Measurements from ENCODE around the gene LDB2. TPM values are rescaled to one million over a fixed set of nuclear protein-coding genes. Genes with fewer than 3 reads are reported as not detected.

LDB2 gene
- total and polyA plus RNA-seq, 2 of the 8 experiments (the other 6 are each of a cell fraction or from before 2014, with no cell fraction given) = 57.0 to 140 TPM

- ChIA-PET POLR2A (ENCODE audit: partially characterized antibody) (interaction anchor here (0.7 kb wide), 1 partner anchor 576 kb away, joined by 3 read pairs; no protein-coding TSS in a partner anchor), CTCF (ENCODE audit: partially characterized antibody) (no interaction called here)
- Histone ChIP-seq H4K5ac (ENCODE audit: insufficient read length, low read depth, low read length) (no peak overlapping the region), H3K9ac (replicated peaks in 1 of 4; ENCODE audit: extremely low read depth in 1 of 4, low read depth in 3 of 4, low read length in 3 of 4) (no peak overlapping the region), H2BK12ac (ENCODE audit: low read depth, low read length) (no peak overlapping the region), H3K9me3 (ENCODE audit: insufficient read depth in 2 of 2, low read depth in 1 of 2, low read length in 1 of 2) (no peaks in the 10 kb centered on the region), H3K4me2 (ENCODE audit: insufficient read depth in 1 of 2, low read depth in 2 of 2, low read length in 2 of 2) (no peak overlapping the region; a peak in 1 of 4 replicates), H3K36me3 (ENCODE audit: control insufficient read depth in 2 of 4, insufficient read depth in 4 of 4, low read length in 3 of 4) (no peaks in the 10 kb centered on the region), H3K4ac (replicated peaks; ENCODE audit: insufficient read length, low read depth, low read length) (no peak overlapping the region), H3K4me1 (replicated peaks in 1 of 4; ENCODE audit: control insufficient read depth in 3 of 4, insufficient read depth in 4 of 4, low read length in 3 of 4) (peaks cover 0 to 17% (median 15%) of the 10 kb centered on the region in 4 experiments; a peak in 6 of 7 replicates), H4K8ac (ENCODE audit: extremely low read depth, insufficient read depth, low read length) (no peak overlapping the region), H3K27me3 (replicated peaks in 1 of 4; ENCODE audit: control insufficient read depth in 3 of 4, extremely low read depth in 1 of 4, insufficient read depth in 3 of 4, low read length in 3 of 4) (no peaks in the 10 kb centered on the region; a peak in 1 of 7 replicates), H4K20me1 (replicated peaks in 1 of 2; ENCODE audit: control insufficient read depth in 1 of 2, insufficient read depth in 2 of 2, low read length in 2 of 2) (no peaks in the 10 kb centered on the region), H3K23ac (ENCODE audit: insufficient read length) (no peak overlapping the region), H2BK20ac (ENCODE audit: low read length) (no peak overlapping the region), H3K27ac (ENCODE audit: low read depth, low read length) (no peak overlapping the region), H3K79me2 (ENCODE audit: control insufficient read depth in 1 of 2, insufficient read depth in 2 of 2, low read length in 2 of 2) (peaks cover 4 to 71% of the 10 kb centered on the region in 2 experiments; a peak in 2 of 4 replicates), H3K56ac (replicated peaks; ENCODE audit: insufficient read length, low read depth, low read length) (no peak overlapping the region), H3K79me1 (ENCODE audit: low read depth, low read length) (peaks cover 7% of the 10 kb centered on the region; the same call in 1 of the 2 replicates), H3K14ac (ENCODE audit: insufficient read length) (no peak overlapping the region), H2BK15ac (ENCODE audit: low read length) (no peak overlapping the region), H4K91ac (replicated peaks; ENCODE audit: insufficient read length, low read length) (no peak overlapping the region), H3K18ac (ENCODE audit: extremely low read depth, low read length) (no peak overlapping the region), H3K4me3 (ENCODE audit: extremely low read depth in 1 of 4, insufficient read depth in 2 of 4, low read depth in 3 of 4, low read length in 4 of 4) (no peak overlapping the region), H2AK5ac (ENCODE audit: low read depth, low read length) (no peak overlapping the region), H3K23me2 (ENCODE audit: low read depth, low read length) (no peaks in the 10 kb centered on the region), H2BK120ac (replicated peaks; ENCODE audit: low read depth, low read length) (no peak overlapping the region), H2BK5ac (ENCODE audit: low read depth, low read length) (no peak overlapping the region), H2AFZ (ENCODE audit: low read length) (no peak overlapping the region)
- FAIRE-seq (no peak), DNase-seq (ENCODE audit: low read depth in 1 of 2, low spot score in 2 of 2) (no peak)
- WGBS, 2 experiments (ENCODE audit: extremely low coverage in 1 of 2, insufficient coverage in 1 of 2, insufficient read length in 1 of 2, insufficient replicate concordance in 2 of 2, low coverage in 1 of 2, low lambda C conversion rate in 2 of 2, missing lambda C conversion rate in 1 of 2) = 58% methylated on average over 1 of the region's 1 CpG; no CpG with 5 or more reads in 1 of the 2 experiments
- no peak for TF ChIP-seq GTF2F1 (IDR thresholded peaks at IDR 0.05; ENCODE audit: borderline replicate concordance, low read depth, low read length)
- no peak for TF ChIP-seq CTCF (IDR thresholded peaks at IDR 0.05; ENCODE audit: control extremely low read depth in 1 of 3, insufficient read depth in 1 of 3, low read depth in 1 of 3, low read length in 3 of 3)
Observed at GRCh38 chr4:16860516-16860915, 37.9 kb downstream of the LDB2 start.

Data from H1 (cell line).